Transverse colon (tissue), 4 donors: ENCODE data around the gene WNT5B. TPM values are rescaled to one million over a fixed set of nuclear protein-coding genes. Genes with fewer than 3 reads are reported as not detected.

Experiments used
- DNase-seq: peaks from one replicate; pipeline ENCODE4 v3.0.0-alpha.2; 2019
- H3K27ac ChIP-seq, 4 donors: fragments of 200-600 bp; sonication (generic); 2 replicates each; pipeline ENCODE4 v1.5.1; 2016 to 2018; ENCODE audit warnings: inconsistent platforms in 4 of 4
- H3K27me3 ChIP-seq: fragments of 200-600 bp; sonication (generic); 2 replicates; pipeline ENCODE4 v1.5.1; 2017; ENCODE audit warnings: inconsistent platforms
- H3K36me3 ChIP-seq, 4 donors: fragments of 200-600 bp; sonication (generic); 2 replicates each; pipeline ENCODE4 v1.5.1; 2017 to 2019; ENCODE audit warnings: inconsistent platforms in 4 of 4
- H3K4me1 ChIP-seq, 4 donors: fragments of 200-600 bp; sonication (generic); 2 replicates each; pipeline ENCODE4 v1.5.1; 2017 to 2020; ENCODE audit warnings: inconsistent platforms in 4 of 4
- H3K4me3 ChIP-seq, 4 donors: fragments of 200-600 bp; sonication (generic); 1 replicate in 1 of 4; 2 replicates in 3 of 4; pipeline versions ENCODE4 v1.5.1 to v1.6.1; 2017 to 2019; ENCODE audit warnings: inconsistent platforms in 4 of 4
- H3K9me3 ChIP-seq, 2 donors: fragments of 200-600 bp; sonication (generic); 2 replicates each; pipeline ENCODE4 v1.5.1; 2017 to 2019; ENCODE audit warnings: inconsistent platforms in 2 of 2
- EP300 ChIP-seq: sonication (generic); formaldehyde crosslinking; IDR thresholded peaks from one replicate; pipeline ENCODE4 v1.6.1; 2017; ENCODE audit warnings: antibody characterized with exemption, low read depth
- POLR2A ChIP-seq: fragments of 450-650 bp; IDR thresholded peaks from one replicate; pipeline ENCODE4 v1.6.1; 2016; ENCODE audit warnings: antibody characterized with exemption, mild to moderate bottlenecking, moderate library complexity
- POLR2AphosphoS5 ChIP-seq, 3 donors: sonication (generic); formaldehyde crosslinking; IDR thresholded peaks; one replicate each; pipeline ENCODE4 v1.6.1; 2016; ENCODE audit warnings: antibody characterized with exemption in 3 of 3
- WGBS, 2 donors: methylation state at CpG; one replicate each; pipeline ENCODE4 v1.1.5; 2018; ENCODE audit warnings: low coverage in 1 of 2; 5-methylcytosine and 5-hydroxymethylcytosine counted together
- in situ Hi-C, 4 donors: fragments of 200-750 bp; cut with MboI; loops; one replicate each; pipeline versions ENCODE4 v1.15.0 to v1.15.1; 2017; ENCODE audit warnings: low sequenced_read_pairs in 3 of 4, low pct_ligation_motif_present in 1 of 4, low pct_unique_long_range_greater_than_20kb in 1 of 4
- intact Hi-C: fragments of 100-400 bp; cut with DNase I; formaldehyde crosslinking; loops from one replicate; pipeline ENCODE4 v1.15.1; 2023; ENCODE audit warnings: low total_unique reads
- total RNA-seq, 4 donors: library from RNA; depleted of rRNA; stranded (reverse); fragments of >200 nt; gene quantifications; one replicate each; pipeline ENCODE4 v1.1.0, GENCODE V29; 2016
- TF ChIP-seq, protein P1 (sequence below), 5 experiments: fragments of 200-600 bp in 3 of 5; fragments of 450-650 bp in 2 of 5; sonication (generic) in 3 of 5; IDR thresholded peaks; 1 replicate in 2 of 5; 2 replicates in 3 of 5; pipeline ENCODE4 v1.5.1; 2016 to 2017; ENCODE audit warnings: antibody characterized with exemption in 5 of 5, inconsistent platforms in 3 of 5, mild to moderate bottlenecking in 2 of 5, moderate library complexity in 1 of 5

Gene WNT5B
- total RNA-seq, 4 donors from 2014 or later, result 0.80 to 3.5 (median 3.5) TPM; not detected in 1

DNA sequence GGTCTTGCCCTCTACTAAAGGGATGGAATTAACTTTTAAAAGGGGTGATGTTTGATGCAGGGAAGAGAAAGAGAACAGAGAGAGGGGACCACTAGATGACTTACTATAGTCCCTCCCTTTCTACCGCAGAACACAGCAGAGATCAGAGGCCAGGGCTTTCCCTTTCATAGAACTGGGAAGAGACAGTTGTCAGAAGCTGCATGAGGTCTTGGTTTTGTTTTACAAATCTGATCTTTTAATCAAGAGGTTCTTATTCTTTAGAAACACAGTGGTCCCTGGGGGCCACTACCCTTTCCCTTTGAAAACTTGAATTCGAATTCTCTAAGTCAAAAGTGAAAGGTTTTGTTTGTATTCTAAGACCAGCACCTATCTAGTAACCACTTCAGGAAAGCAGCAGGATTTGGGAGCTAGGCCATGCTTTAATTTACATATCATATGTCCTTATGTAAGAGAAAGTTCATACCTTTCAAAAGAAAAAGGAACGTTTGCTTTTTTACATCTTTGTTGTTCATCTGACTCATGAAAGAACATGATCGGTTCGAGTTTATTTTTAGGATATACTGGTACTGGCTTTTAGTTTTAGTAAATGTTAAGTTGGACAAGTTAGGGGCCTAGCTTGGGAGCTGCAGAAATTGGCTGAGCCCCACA lies 41.0 kb upstream of the WNT5B start:
- no peaks in the 10 kb centered on the region for H3K27me3 ChIP-seq
- TF ChIP-seq, protein P1, sequence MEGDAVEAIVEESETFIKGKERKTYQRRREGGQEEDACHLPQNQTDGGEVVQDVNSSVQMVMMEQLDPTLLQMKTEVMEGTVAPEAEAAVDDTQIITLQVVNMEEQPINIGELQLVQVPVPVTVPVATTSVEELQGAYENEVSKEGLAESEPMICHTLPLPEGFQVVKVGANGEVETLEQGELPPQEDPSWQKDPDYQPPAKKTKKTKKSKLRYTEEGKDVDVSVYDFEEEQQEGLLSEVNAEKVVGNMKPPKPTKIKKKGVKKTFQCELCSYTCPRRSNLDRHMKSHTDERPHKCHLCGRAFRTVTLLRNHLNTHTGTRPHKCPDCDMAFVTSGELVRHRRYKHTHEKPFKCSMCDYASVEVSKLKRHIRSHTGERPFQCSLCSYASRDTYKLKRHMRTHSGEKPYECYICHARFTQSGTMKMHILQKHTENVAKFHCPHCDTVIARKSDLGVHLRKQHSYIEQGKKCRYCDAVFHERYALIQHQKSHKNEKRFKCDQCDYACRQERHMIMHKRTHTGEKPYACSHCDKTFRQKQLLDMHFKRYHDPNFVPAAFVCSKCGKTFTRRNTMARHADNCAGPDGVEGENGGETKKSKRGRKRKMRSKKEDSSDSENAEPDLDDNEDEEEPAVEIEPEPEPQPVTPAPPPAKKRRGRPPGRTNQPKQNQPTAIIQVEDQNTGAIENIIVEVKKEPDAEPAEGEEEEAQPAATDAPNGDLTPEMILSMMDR (IDR thresholded peaks at IDR 0.05), result no peak
- 18 to 25% methylated on average over 4 to 5 of the region's 5 CpGs for WGBS, 2 donors
- no peaks in the 10 kb centered on the region for H3K36me3 ChIP-seq
- intact Hi-C loops, result no loop called here
- no peaks in the 10 kb centered on the region for H3K9me3 ChIP-seq
- peak overlapping the region; percentile 64 to 95 (median 68) for H3K27ac ChIP-seq
- H3K4me1 ChIP-seq, result peaks cover 15 to 79% (median 60%) of the 10 kb centered on the region in 4 donors
- H3K4me3 ChIP-seq, result no peak overlapping the region
- DNase-seq, result no peak
- in situ Hi-C loops, result loop anchor here in 2 of 4 donors (5.0 to 25.0 kb wide), 2 partner anchors 471 to 476 kb away; no protein-coding TSS in a partner anchor

DNA sequence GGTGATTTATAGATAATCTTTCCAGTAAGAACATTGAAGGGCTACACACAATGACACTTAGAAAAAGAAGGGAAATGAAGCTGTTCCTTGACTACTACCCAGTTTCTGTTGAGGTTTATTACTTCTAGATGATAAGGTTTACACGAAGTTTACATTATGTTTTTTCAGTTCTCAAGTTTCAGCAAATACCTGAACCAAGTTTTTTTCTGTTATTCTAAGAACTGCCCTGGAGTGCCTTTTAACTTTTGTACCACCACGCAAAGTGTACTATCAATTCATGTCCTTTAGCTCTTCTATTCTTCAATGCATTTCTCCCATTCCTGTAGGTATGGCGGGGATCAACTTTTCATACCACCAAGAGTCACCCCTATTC lies 40.5 kb upstream of the WNT5B start:
- no peak for DNase-seq
- Histone ChIP-seq H3K36me3 (no peaks in the 10 kb centered on the region), H3K27me3 (no peaks in the 10 kb centered on the region), H3K9me3 (no peaks in the 10 kb centered on the region), H3K4me1 (peaks cover 15 to 80% (median 62%) of the 10 kb centered on the region in 4 donors), H3K27ac (peak overlapping the region; percentile 64 to 95 (median 68)), H3K4me3 (no peak overlapping the region)
- intact Hi-C loops, result no loop called here
- TF ChIP-seq, protein P1 (IDR thresholded peaks at IDR 0.05), result no peak
- no peak for TF ChIP-seq EP300
- TF ChIP-seq POLR2A, result no peak
- no peak for TF ChIP-seq POLR2AphosphoS5 (IDR thresholded peaks at IDR 0.05)
- WGBS, 2 donors, result 38 to 52% methylated on average over 3 of the region's 3 CpGs
- in situ Hi-C loops, result loop anchor here in 2 of 4 donors (5.0 to 25.0 kb wide), 2 partner anchors 471 to 476 kb away; no protein-coding TSS in a partner anchor

DNA sequence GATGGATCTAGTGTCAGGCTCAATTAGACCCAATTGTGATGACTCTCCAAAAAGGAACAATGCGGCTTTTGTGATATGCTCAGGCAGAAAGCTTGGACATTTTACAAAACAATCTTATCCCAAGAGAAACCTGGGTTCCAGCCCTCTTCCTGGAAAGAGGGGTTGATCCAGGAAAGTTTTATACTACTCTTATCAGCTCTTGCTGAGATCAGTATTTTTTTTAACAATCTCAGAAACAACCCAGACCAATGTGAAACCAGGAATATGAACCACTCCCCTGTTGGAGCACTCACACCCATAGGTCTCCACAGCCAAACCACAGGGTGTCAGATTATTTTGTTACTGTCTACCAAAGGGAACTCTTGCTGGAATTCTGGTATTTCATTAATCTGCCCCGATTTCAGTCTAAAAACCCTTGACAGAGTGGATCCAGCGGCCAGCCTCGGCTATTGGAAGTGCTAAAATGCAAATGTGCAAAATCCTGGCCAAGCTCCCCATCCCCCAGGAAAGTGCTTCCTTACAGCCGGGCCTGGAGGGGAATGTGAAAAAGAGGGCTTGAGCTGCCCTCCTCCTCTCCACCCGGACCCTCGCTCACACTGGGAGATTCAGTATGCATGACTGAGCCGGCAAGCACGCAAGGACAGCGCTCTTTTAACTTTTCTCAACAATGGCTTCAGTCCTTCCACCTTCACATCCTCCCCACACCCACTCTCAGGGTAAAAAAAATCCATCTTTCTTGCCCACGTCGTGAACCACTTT lies 38.6 kb upstream of the WNT5B start:
- Histone ChIP-seq H3K4me1 (peaks cover 15 to 73% (median 63%) of the 10 kb centered on the region in 4 donors), H3K4me3 (peak overlapping the region in 3 of 4 donors; percentile 5 to 78 (median 66)), H3K27ac (peak overlapping the region; percentile 76 to 99 (median 95)), H3K9me3 (no peaks in the 10 kb centered on the region), H3K36me3 (no peaks in the 10 kb centered on the region), H3K27me3 (no peaks in the 10 kb centered on the region)
- TF ChIP-seq EP300 (no peak), POLR2A (no peak), POLR2AphosphoS5 (IDR thresholded peaks at IDR 0.05) (no peak)
- TF ChIP-seq, protein P1 (IDR thresholded peaks at IDR 0.05), result no peak
- peak; percentile 24 for DNase-seq
- in situ Hi-C loops (loop anchor here in 1 of 4 donors (25.0 kb wide), 1 partner anchor 478 kb away; no protein-coding TSS in a partner anchor), intact Hi-C loops (no loop called here)
- 24 to 30% methylated on average over 4 to 12 of the region's 12 CpGs for WGBS, 2 donors

DNA sequence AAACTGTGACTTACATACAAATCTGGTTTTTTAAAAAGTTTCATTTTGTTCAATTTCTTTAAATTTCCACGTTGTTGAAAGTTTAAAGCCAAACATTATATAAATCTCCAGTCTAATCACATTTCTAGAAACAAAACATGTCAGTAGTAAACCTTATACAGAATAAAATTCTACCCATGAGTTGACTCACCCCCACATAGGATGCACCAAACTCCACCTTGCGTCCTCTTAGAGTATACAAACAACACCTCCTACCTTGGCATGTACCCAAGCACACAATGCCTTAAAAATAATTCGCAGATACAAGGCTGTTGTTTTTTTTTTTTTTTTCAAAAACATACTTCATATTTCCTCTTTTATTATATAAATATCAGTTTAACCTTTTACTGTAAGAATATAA lies 38.0 kb upstream of the WNT5B start:
- H3K4me3 ChIP-seq, result peak overlapping the region in 3 of 4 donors; percentile 5 to 78 (median 66)
- peak; percentile 37 for DNase-seq
- in situ Hi-C loops (loop anchor here in 1 of 4 donors (25.0 kb wide), 1 partner anchor 479 kb away; no protein-coding TSS in a partner anchor), intact Hi-C loops (no loop called here)
- H3K4me1 ChIP-seq, result peaks cover 15 to 79% (median 68%) of the 10 kb centered on the region in 4 donors
- H3K27ac ChIP-seq, result peak overlapping the region; percentile 76 to 99 (median 95)
- no peaks in the 10 kb centered on the region for H3K27me3 ChIP-seq
- 7 to 13% methylated on average over 3 of the region's 3 CpGs for WGBS, 2 donors
- H3K9me3 ChIP-seq, result no peaks in the 10 kb centered on the region
- TF ChIP-seq POLR2AphosphoS5 (IDR thresholded peaks at IDR 0.05), result no peak
- TF ChIP-seq, protein P1 (IDR thresholded peaks at IDR 0.05), result peak in 3 of 5 experiments; percentile 15 to 29 (median 17)
- no peaks in the 10 kb centered on the region for H3K36me3 ChIP-seq
